GM11168 (cell line): ENCODE results near the gene PALMD.

ENCODE experiments used
- in situ Hi-C: fragments of 300-500 bp; cut with MboI; formaldehyde crosslinking; loops from one replicate; pipeline ENCODE4 v1.12.0; 2022; ENCODE audit warnings: low sequenced_read_pairs; ENCODE audit not compliant: unreplicated experiment

Gene PALMD, protein sequence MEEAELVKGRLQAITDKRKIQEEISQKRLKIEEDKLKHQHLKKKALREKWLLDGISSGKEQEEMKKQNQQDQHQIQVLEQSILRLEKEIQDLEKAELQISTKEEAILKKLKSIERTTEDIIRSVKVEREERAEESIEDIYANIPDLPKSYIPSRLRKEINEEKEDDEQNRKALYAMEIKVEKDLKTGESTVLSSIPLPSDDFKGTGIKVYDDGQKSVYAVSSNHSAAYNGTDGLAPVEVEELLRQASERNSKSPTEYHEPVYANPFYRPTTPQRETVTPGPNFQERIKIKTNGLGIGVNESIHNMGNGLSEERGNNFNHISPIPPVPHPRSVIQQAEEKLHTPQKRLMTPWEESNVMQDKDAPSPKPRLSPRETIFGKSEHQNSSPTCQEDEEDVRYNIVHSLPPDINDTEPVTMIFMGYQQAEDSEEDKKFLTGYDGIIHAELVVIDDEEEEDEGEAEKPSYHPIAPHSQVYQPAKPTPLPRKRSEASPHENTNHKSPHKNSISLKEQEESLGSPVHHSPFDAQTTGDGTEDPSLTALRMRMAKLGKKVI

DNA sequence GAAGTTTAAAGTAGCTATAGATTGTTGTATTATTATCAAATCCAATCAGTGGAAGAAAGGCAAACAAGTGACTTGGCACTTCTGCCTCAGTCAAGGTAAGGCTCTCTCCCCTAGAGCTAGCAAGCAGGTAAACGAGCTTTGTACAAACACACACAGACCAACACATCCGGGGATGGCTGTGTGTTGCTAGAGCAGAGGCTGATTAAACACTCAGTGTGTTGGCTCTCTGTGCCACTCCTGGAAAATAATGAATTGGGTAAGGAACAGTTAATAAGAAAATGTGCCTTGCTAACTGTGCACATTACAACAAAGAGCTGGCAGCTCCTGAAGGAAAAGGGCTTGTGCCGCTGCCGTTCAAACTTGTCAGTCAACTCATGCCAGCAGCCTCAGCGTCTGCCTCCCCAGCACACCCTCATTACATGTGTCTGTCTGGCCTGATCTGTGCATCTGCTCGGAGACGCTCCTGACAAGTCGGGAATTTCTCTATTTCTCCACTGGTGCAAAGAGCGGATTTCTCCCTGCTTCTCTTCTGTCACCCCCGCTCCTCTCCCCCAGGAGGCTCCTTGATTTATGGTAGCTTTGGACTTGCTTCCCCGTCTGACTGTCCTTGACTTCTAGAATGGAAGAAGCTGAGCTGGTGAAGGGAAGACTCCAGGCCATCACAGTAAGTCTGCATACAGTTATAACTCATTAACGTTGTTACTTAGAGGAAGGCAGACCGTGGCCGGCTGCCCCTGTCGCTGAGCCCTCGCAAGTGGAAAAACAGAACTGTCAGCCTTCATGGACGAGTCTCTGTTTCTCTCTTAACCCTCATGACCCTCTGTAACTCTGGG lies at the start of gene PALMD:
Gene PALMD (plus strand): TSS at position 415 of the 833 bp plus-strand sequence. CDS start 205 bp downstream, at position 620.
- in situ Hi-C loops, result no loop called here

DNA sequence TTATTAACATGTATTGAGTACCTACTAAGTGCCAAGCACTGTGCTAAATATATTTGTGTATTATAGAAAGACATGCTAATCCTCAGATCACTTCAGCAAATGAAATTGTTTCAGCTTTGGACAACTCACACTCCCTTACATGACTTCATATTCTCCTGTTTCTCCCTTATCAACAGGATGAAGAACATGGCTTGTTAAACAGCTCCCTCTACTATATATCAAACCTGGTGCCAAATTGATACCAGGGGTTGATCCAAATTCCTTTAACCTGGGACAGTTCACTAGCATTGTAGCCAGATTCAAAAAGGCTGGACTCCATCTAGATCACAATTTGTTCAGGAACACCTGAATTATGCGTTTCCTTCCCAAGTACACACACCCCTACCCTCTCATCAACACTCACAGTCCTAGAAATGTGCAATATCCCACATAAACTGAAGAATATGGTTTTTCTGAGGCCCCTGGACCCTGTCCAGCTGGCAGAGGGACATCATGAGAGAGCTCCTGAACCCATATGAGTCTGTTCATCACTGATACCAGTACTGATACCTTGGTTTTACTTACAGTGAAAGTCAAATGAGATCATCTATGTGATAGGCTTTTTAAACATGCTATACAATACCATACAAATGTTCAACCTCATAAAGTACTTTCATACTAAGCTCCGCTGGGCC lies 47.0 kb upstream of the PALMD start:
- in situ Hi-C loops, result no loop called here

DNA sequence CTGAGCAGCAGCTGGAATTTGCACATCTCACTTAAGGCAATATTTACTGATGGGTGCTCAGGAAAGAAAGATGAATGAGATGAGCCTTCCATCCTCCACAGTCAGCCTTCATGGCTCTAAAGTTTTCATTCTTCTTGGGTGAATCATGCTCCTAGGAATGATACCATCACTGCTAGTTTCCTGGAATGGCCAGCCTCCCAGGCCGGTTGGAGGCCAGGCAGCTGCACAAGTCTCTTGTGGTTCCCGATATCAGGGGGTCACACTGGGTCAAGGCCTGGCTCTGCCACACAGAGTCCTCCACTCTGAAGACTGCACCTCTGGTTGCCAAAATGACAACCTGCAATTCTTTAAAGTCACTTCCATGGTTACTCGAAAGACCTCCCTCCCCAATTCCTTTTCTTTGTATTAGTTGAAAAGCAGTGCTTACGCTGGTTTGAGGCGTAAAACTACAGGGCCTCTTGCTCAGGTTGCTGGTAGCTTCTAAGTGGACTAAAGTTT lies 46.2 kb upstream of the PALMD start:
- in situ Hi-C loops, result no loop called here

DNA sequence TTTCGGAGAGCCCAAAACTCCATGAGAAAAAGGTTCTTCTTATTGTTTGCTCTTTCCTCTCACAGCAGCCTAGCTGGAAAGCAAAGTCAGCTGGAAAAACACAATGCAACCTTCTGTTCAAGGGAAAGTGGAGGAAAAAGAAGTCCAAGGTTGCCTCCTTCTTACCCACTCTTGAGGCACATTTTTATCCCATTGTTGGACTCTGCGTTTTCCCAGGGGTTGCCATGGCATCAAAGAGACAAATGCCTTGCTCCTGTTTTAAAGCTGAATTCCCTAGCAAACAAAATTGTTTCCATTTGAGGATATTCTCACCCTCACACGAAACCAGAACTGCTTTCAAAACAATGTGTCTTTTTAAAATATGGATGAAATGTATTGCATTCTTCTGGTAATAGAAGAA lies 45.1 kb upstream of the PALMD start:
- in situ Hi-C loops, result no loop called here

DNA sequence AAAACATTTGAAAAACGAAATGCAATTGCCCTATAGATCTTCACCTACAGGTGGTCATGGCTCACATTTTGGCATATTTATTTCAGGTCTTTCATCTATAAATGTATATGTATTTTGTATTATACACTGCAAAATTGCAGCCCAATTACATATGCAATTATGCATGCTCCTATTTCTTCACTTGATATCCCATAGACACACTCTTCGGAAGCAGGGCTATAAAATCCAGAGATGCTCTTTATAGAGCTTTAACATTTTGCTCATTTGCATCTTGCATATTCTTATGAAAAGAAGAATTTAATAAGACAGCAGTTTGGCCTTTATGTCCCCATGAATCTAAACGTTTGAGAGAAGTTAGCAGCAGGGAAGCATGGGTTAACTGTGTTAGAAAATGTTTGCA lies 44.7 kb upstream of the PALMD start:
- in situ Hi-C loops, result no loop called here

DNA sequence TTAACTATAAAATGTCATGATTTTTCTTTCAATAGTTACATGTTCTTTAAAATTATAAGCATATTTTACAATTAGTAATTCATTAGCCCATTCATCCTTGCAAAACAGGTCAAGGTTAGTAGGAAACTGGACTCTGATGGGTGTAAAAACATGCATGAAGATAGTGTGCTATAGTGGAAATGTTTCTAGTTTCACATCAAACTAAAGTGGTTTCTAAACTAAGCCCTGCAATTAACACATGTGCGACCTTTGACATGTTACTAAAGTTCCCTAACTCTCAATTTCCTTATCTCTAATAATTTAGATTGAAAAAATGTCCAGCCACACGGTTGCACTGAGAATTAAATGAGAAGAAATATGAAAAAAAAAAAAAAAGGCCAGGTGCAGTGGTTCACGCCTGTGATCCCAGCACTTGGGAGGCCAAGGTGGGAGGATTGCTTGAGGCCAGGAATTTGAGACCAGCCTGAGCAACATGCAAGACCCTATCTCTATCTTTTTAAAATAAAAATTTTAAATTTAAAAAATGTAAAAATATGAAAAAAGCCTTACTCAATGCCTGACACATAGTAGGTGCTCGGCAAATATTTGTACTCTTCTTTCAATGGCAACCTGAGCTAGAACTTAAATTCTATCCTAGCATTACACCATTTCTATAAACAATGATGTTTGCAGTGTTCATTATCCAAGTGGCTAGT lies 44.1 kb upstream of the PALMD start:
- in situ Hi-C loops, result no loop called here

DNA sequence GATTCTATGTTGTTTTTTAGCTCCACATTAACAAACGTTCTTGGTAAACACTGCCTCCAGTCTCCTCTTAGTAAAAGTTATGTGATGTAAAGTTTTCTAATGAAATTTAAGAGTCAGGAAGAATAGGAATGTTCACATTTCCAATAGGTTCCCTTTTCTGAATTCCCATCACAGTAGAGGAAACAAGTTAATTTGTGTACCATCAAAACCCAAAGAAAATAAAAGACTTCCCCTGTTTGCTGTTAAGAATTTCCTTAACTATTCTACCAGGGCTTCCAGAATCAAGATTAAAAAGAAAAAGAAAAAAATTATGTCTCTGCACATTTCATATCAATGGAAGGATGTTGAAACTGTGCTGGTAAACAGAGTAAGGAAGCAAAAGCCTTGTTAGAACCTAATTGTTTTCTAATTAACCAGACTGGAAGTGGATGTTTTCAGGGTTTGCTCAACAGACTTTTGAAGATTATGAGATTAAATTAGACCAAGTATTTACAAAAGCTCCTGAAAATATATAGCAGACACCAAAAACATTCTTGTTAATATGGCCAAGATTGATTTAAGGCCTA lies 43.4 kb upstream of the PALMD start:
- in situ Hi-C loops, result no loop called here

DNA sequence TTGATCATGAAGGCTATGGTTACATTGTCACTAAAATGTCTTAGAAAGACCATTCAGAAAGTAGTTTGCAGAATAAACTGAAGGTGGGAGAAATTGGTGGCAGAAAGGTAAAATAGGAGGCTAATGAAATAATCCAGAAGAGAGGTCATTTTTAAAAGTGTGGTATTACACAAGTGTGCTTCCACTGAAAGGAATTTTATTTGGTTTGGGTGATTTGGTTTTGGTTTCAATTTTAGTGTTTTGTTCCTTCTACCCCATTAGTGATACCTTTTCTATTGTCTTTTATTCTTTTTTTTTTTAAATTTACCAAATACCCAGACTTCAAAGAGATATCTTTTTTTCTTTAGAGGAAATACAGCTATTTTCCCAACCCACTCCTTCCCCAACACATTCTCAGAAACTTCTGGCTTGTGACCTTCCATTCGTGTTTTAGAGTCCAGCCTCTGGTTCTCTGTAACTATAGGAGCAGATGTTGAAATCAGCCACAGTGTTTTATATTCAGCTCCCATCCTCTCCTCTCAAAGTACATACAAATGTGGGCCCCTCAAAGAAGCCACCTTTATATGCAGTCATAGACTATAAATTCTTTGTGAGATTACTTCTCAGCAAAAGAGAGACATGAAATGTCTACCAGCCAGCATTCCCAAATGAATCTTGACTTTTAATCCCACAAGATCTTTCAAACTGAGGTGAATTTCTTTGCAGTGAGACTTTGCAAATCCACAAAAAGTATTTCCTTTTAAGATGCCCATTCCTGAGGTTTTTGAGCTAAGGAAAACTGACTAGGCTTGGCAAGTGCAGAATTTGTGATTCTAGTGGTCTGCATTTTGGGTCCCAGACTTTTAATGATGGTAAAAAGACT lies 42.0 kb upstream of the PALMD start:
- in situ Hi-C loops, result no loop called here

DNA sequence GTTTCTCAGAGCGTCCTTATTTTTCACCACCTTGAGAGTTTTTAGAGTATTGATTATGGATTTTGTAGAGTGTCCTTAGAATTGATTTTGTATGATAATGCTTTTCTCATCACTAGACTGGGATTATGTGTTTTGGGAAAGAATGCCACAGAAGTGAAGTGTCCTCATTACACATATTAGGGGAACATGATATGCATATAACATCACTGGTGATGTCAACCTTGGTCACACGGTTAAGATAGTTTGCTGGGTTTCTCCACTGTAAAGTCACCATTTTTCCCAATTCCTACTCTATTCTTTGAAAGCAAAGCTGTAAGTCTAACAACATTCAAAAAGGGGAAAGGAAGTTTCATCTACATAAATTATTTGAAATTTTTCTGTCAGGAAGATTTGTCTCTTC lies 39.6 kb upstream of the PALMD start:
- in situ Hi-C loops, result no loop called here

DNA sequence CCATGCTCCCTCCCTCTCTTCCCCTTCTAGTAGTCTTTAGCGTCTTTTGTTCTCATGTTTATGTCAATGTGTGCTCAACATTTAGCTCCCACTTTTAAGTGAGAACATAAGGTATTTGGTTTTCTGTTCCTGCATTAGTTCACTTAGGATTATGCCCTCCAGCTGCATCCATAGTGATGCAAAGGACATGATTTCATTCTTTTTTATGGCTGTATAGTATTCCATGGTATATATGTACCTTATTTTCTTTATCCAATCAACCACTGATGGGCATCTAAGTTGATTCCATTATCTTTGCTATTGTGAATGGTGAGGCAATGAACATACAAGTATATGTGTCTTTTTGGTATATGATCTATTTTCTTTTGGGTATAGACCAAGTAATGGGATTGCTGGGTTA lies 38.3 kb upstream of the PALMD start:
- in situ Hi-C loops, result no loop called here

DNA sequence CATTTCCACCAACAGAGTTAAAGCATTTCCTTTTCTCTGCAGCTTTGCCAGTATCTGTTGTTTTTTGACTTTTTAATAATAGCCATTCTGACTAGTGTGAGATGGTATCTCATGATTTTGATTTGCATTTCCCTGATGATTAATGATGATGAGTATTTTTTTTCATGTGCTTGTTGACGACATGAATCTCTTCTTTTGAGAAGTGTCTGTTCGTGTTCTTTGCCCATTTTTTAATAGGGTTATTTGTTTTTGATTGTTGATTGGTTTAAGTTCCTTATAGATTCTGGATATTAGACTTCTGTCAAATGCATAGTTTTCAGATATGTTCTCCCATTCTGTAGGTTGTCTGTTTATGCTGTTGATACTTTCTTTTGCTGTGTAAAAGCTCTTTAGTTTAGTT lies 37.9 kb upstream of the PALMD start:
- in situ Hi-C loops, result no loop called here

DNA sequence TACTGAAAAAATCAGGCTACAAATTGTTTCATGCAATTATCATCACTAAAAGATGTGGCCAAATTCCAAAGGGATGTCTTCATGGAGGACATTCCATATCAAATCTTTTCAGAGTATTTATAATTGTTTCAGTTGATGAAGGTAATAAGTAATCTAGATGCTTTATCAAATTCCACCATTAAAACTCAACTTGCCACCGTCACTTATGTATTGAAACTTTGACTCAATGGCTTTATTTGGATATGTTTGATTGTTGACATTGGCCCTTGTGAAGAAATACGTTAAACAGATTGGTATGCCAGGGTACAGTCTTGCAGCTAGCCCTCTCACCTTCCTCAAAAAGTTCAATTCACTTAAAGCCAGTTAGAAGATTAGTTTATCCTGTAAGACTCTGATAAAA lies 32.2 kb upstream of the PALMD start:
- in situ Hi-C loops, result no loop called here

DNA sequence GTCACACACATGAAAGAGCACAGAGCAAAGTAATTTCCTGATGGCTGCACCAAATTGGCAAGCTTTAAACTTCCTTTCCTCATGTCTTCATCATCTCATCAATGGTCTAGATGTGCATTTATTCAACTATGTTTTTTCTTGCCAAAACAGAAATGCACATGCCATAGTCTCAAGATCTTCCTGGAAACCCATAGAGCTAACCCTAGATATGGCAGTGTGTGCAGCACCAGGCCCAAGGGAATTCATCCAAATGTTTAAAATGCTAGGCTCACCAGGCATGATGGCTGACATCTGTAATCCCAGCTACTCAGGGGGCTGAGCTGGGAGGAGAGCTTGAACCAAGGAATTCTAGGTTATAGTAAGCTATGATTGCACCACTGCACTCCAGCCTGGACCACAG lies 31.2 kb upstream of the PALMD start:
- in situ Hi-C loops, result no loop called here

DNA sequence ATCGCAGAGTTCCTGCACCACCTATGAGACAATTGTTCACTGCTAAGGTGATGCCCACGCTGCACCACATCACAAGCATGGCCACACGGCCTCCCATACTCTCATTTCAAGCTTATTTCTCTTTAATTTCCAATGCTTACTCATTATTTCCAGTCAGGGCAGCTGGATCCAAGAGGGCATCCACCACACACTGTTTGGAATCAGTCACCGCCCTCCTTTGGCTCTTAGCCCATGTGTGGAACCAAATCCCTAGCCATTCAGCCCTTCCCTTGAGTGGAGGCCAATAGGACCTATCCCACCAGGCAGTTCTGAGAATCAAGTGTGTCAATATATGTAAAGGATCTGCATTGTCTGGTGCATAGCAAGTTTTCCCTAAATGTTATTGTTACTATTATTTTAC lies 26.3 kb upstream of the PALMD start:
- in situ Hi-C loops, result no loop called here

DNA sequence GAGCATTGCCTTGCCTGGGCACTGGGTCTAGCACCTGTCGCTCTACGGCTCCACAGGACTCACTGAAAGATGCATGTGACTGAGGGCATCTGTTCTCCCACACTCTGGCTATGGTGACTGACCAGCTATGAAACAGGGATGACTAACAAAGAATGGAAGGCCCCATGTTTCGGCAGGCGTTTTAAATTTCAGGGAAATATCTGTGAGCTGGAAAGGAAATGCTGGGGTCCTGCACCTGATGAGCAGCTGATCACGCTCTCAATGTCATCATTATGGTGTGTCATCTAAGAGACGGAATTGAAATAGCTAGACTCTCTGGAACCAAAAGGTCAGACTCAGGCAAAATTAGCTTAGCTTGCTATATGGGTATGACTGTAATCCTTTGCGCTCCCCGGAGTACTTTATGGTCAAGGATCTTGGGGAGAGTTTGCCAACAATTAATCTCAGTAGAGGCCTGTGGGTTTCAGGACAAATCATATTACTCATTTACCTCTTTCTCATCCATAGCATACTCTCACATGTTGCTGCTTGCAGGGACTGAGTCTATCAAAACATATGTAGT lies 24.5 kb upstream of the PALMD start:
- in situ Hi-C loops, result no loop called here

DNA sequence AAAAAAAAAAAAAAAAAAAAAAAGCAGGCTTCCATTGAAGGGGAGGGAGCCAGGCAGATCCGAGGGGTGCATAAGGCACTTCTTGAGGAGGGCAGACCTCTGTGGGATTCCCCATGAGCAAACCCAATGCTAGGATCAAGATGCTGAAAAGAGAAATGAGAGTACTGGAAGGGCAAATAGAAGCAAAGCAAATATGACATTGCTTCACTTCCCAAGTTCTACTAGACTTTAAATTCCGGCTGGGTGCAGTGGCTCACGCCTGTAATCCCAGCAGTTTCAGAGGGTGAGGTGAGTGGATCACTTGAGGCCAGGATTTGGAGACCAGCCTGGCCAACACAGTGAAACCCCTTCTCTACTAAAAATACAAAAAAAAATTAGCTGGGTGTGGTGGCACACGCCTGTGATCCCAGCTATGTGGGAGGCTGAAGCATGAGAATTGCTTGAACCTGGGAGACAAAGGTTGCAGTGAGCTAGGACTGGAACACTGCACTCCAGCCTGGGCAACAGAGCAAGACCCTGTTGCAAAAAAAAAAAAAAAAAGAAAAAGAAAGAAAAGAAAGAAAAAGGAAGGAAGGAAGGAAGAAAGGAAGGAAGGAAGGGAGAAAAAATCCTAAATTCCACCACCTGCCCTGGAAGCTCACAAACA lies 23.1 kb upstream of the PALMD start:
- in situ Hi-C loops, result no loop called here

DNA sequence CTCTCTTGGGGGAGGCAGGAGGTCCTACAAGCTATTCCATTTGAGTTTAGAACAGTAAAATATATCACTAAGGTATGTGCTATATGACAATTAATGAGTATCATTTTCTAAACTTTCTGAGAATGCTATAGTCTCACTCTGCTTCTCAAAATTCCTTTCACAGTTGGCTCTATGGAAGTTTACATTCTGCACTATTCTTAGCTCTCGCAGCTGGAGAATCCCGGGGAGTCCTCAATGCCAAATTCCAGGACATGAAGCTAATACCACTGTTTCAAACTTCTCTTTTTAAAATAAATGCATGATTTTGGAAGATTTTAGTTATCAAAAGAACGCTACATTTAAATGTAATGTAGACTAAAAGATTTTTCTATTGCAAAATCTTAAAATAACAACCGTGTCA lies 22.4 kb upstream of the PALMD start:
- in situ Hi-C loops, result no loop called here

DNA sequence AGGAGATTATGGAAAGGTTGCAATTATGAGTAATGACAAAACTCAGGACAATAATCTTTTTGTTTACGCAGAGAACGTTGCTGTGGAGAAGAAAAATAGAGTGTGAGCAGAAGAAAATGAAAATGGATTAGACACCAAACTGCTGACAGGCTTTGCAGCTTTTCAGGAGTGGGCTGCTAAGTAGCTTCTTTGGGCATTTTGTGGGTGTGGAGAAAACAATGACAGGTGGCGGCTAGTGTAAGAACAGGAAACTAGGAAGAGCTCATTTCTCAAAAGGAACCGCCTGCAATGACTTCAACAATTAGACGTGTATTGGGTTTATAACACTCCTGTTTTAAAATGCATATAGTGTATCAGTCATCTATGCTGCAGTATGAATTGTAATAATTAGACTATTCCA lies 18.3 kb upstream of the PALMD start:
- in situ Hi-C loops, result no loop called here
